ENCODE results near the gene WSCD1. TPM values are rescaled to one million over a fixed set of nuclear protein-coding genes. Genes with fewer than 3 reads are reported as not detected.

WSCD1 gene
- total RNA-seq, 1 experiment from 2014 or later, result 57.0 TPM

GRCh38 chr17:6105649-6106007 lies 35.4 kb downstream of the WSCD1 start:
- no peak overlapping the region for H3K4me3 ChIP-seq (ENCODE audit: low read length)
- H2AFZ ChIP-seq (ENCODE audit: low read length), result no peak overlapping the region
- H3K27me3 ChIP-seq (ENCODE audit: low read length), result no peaks in the 10 kb centered on the region
- peaks cover 36% of the 10 kb centered on the region for H3K4me1 ChIP-seq (ENCODE audit: insufficient read depth, low read length)
- no peaks in the 10 kb centered on the region for H3K9me3 ChIP-seq (ENCODE audit: low read length)
- DNase-seq, result no peak
- H3K36me3 ChIP-seq (ENCODE audit: low read depth, low read length), result peaks cover 19% of the 10 kb centered on the region
- intact Hi-C loops (cut with micrococcal nuclease), result no loop called here
- H3K9ac ChIP-seq (ENCODE audit: low read length), result no peak overlapping the region
- no peaks in the 10 kb centered on the region for H4K20me1 ChIP-seq (ENCODE audit: low read length)
- H3K27ac ChIP-seq (ENCODE audit: low read length), result no peak overlapping the region
- TF ChIP-seq EZH2phosphoT487 (IDR thresholded peaks at IDR 0.05; ENCODE audit: borderline replicate concordance, low read length) (no peak), EZH2 (IDR thresholded peaks at IDR 0.05; ENCODE audit: low read length, unreplicated experiment) (no peak), CTCF (conservative IDR thresholded peaks at IDR 0.05; ENCODE audit: low read depth, low read length) (no peak)
- ChIA-PET POLR2A (ENCODE audit: unreplicated experiment) (no interaction called here), CTCF (no interaction called here)
- no peaks in the 10 kb centered on the region for H3K9me2 ChIP-seq (replicated peaks; ENCODE audit: low read length)
- H3F3A ChIP-seq (ENCODE audit: low read length, unreplicated experiment), result no peaks in the 10 kb centered on the region
- no peaks in the 10 kb centered on the region for H3K79me2 ChIP-seq (ENCODE audit: low read length)
- no peak overlapping the region for H3K4me2 ChIP-seq (ENCODE audit: low read length)
- no peak for ATAC-seq
- BruUV-seq (replicated peaks), result no TSS peak

GRCh38 chr17:6106212-6106611 lies 36.0 kb downstream of the WSCD1 start:
- Histone ChIP-seq H3K27me3 (ENCODE audit: low read length) (no peaks in the 10 kb centered on the region), H4K20me1 (ENCODE audit: low read length) (no peaks in the 10 kb centered on the region), H3K4me1 (ENCODE audit: insufficient read depth, low read length) (peaks cover 42% of the 10 kb centered on the region), H3K4me3 (ENCODE audit: low read length) (no peak overlapping the region), H3K27ac (ENCODE audit: low read length) (no peak overlapping the region), H3K9me3 (ENCODE audit: low read length) (no peaks in the 10 kb centered on the region), H2AFZ (ENCODE audit: low read length) (no peak overlapping the region), H3K9ac (ENCODE audit: low read length) (no peak overlapping the region), H3K36me3 (ENCODE audit: low read depth, low read length) (peaks cover 24% of the 10 kb centered on the region), H3K79me2 (ENCODE audit: low read length) (no peaks in the 10 kb centered on the region), H3K9me2 (replicated peaks; ENCODE audit: low read length) (no peaks in the 10 kb centered on the region), H3K4me2 (ENCODE audit: low read length) (no peak overlapping the region), H3F3A (ENCODE audit: low read length, unreplicated experiment) (no peaks in the 10 kb centered on the region)
- CTCF ChIA-PET, result no interaction called here
- no TSS peak for BruUV-seq (replicated peaks)
- intact Hi-C loops (cut with micrococcal nuclease), result no loop called here
- POLR2A ChIA-PET (ENCODE audit: unreplicated experiment), result no interaction called here
- DNase-seq (no peak), ATAC-seq (no peak)
- TF ChIP-seq EZH2 (IDR thresholded peaks at IDR 0.05; ENCODE audit: low read length, unreplicated experiment) (no peak), CTCF (conservative IDR thresholded peaks at IDR 0.05; ENCODE audit: low read depth, low read length) (no peak), EZH2phosphoT487 (IDR thresholded peaks at IDR 0.05; ENCODE audit: borderline replicate concordance, low read length) (no peak)

GRCh38 chr17:6107791-6108190 lies 37.6 kb downstream of the WSCD1 start:
- Histone ChIP-seq H3K9ac (ENCODE audit: low read length) (no peak overlapping the region), H3K4me3 (ENCODE audit: low read length) (no peak overlapping the region), H3K4me1 (ENCODE audit: insufficient read depth, low read length) (peaks cover 30% of the 10 kb centered on the region), H3K27me3 (ENCODE audit: low read length) (no peaks in the 10 kb centered on the region), H3F3A (ENCODE audit: low read length, unreplicated experiment) (no peaks in the 10 kb centered on the region), H3K9me3 (ENCODE audit: low read length) (no peaks in the 10 kb centered on the region), H3K9me2 (replicated peaks; ENCODE audit: low read length) (no peaks in the 10 kb centered on the region), H3K4me2 (ENCODE audit: low read length) (no peak overlapping the region), H3K79me2 (ENCODE audit: low read length) (no peaks in the 10 kb centered on the region), H4K20me1 (ENCODE audit: low read length) (no peaks in the 10 kb centered on the region), H2AFZ (ENCODE audit: low read length) (no peak overlapping the region), H3K36me3 (ENCODE audit: low read depth, low read length) (peaks cover 27% of the 10 kb centered on the region), H3K27ac (ENCODE audit: low read length) (no peak overlapping the region)
- no peak for DNase-seq
- TF ChIP-seq CTCF (conservative IDR thresholded peaks at IDR 0.05; ENCODE audit: low read depth, low read length) (no peak), EZH2 (IDR thresholded peaks at IDR 0.05; ENCODE audit: low read length, unreplicated experiment) (no peak), EZH2phosphoT487 (IDR thresholded peaks at IDR 0.05; ENCODE audit: borderline replicate concordance, low read length) (no peak)
- CTCF ChIA-PET, result no interaction called here
- no TSS peak for BruUV-seq (replicated peaks)
- POLR2A ChIA-PET (ENCODE audit: unreplicated experiment), result no interaction called here
- intact Hi-C loops (cut with micrococcal nuclease), result no loop called here
- no peak for ATAC-seq
